Middle frontal gyrus (tissue), 1 donor: ENCODE measurements around the gene CORO1C.
"Not testable (repeated sequence)": the region's sequence is repeated elsewhere in the genome, so short reads cannot be mapped to it uniquely, and the experiment has no call there.

Experiments
- DNase-seq: peaks from one replicate; pipeline ENCODE4 v3.0.0-alpha.2; 2015; ENCODE audit warnings: low spot score; ENCODE audit errors: extremely low spot score

CORO1C gene

GRCh38 chr12:108635201-108635996 lies 95.9 kb downstream of the CORO1C start:
- DNase-seq, result no peak

- DNase-seq, result no peak
These were observed 97.0 kb downstream of the CORO1C start for GRCh38 chr12:108634341-108634751.

DNA sequence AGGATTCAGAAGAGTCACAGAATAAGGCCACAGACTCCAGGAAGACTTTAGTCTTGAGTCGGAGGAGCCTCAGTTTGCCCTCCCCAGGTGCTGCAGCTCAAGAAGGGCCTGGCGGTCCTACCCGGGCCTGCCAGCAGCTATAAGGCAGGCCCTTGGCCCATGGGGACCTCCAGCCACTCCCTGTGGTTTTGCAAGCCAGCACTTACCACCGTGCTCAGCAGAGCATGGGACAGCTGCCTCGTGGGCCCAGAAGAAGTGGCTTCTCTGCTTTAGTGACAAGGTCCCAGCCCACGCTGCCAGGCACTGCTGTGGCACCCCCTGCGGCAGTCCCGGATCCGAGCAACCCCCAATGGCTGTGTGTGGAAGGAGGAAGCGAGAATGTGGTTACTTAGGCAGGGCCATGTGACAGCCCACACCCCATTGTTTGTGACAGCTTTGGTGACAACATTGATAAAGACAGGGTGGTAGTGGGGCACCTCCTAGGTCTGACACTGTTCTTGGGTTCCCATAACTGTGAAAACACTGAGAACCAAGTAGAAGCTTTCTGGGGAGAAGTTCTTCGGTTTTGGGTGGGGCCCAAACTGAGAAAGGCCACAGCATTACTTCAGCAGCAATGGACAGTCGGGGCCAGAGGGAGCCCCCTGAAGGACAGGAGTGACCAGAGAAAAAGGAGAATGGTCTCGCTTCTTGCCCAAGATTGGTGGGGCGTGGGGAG lies 97.6 kb downstream of the CORO1C start, which contains the start of gene SELPLG:
TSS of gene SELPLG (minus strand) at position 361 of the 715 bp plus-strand sequence. CDS start 9,587 bp downstream, outside the sequence.
- DNase-seq, result no peak

DNA sequence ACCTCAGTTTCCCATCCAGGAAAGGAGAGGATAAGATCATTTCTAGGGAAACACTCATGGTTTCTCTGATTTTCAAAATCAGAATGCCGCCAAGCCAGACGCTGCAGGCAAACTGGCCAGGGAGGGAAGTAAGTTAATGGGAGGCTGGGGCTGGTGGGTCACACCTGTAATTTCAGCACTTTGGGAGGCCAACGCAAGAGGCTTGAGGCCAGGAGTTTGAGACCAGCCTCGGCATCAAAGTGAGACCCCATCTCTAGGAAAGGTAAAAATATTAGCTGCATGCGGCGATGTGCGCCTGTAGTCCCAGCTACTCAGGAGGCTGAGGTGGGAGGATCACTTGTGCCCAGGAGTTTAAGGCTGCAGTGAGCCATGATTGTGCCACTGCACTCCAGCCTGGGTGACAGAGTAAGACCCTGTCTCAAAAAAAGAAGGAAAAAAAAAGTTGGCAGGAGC lies 98.2 kb downstream of the CORO1C start:
- DNase-seq, result no peak

DNA sequence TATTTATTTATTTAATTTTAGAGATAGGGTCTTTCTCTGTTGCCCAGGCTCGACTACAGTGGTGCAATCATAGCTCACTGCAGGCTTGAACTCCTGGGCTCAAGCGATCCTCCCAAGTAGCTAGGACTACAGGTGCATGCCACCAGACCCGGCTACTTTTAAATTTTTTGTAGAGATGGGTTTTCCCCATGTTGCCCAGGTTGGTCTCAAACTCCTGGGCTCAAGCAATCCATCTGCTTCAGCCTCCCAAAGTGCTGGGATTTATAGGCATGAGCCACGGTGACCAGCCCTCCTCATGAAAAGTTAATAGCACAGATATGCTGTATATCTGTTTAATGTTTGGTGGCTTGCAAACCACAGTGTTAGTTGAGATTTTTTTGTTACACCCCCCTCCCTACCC lies 100.1 kb downstream of the CORO1C start:
- DNase-seq, result not testable (repeated sequence)

- no peak for DNase-seq
These were observed 100.7 kb downstream of the CORO1C start for GRCh38 chr12:108630481-108631207.

- no peak for DNase-seq
These were observed 101.4 kb downstream of the CORO1C start for GRCh38 chr12:108629824-108630476.

- DNase-seq, result no peak
These were observed 102.2 kb downstream of the CORO1C start for GRCh38 chr12:108629151-108629550.

DNA sequence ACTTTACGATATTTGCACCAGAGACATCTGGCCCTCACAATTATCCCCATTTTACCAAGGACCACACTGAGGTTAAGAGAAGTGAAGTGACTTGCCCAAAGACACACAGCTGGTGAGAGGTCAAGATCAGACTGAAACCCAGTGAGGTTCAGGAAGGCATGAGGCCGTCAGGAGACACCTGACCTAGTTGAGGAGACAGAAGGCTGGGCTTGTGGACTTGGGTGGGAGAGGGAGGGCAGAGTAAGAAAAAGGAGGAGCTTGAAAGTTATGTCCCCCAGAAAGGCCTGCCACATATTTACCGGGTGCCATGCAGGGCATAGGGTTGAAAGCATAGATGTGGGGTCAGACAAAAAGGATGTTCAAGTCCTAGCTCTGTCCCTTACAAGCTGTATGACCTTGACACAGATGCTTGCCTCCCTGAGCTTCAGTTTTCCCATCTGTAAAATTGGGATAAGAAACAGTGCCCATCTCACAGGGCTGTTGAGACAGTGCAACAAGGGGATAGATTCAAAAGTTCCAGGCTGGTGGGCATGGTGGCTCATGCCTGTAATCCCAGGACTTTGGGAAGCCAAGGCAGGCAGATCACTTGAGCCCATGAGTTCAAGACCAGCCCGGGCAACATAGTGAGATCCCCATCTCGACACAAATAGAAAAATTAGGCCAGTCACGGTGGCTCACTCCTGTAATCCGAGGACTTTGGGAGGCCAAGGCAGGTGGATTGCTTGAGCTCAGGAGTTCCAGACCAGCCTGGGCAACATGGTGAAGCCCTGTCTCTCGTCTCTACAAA lies 104.0 kb downstream of the CORO1C start:
- DNase-seq, result no peak

DNA sequence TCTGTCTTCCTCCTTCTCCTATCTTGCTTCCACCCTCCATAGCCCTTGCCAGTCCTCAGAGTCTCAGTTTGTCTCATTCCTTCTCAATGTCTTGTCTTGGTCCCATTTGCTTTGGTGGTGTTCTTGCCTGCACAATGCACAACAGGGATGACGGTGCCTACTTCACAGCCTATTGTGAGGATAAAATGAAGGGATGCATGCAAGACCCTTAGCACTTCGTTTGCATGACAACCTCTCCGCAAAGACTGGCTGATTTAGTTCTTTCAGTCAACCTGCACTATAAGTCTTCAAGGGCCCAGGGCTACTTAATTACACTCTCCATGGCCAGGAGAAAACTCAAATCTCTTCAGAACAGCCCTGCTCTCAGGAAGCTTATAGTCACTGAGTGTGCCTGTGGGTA lies 106.1 kb downstream of the CORO1C start:
- no peak for DNase-seq

DNA sequence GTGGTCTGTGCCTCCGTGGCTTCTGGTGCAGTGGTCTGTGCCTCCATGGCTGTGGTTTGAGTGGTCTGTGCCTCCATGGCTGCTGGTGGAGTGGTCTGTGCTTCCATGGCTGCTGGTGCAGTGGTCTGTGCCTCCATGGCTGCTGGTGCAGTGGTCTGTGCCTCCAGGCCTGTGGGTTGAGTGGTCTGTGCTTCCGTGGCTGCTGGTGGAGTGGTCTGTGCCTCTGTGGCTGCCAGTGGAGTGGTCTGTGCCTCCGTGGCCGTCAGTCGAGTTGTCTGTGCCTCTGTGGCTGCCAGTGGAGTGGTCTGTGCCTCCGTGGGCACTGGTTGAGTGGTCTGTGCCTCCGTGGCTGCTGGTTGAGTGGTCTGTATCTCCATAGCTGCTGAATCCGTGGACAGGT lies 107.7 kb downstream of the CORO1C start:
- no peak for DNase-seq

GRCh38 chr12:108622921-108623514 lies 108.3 kb downstream of the CORO1C start:
- DNase-seq, result no peak

GRCh38 chr12:108622421-108622820 lies 108.9 kb downstream of the CORO1C start:
- no peak for DNase-seq

- no peak for DNase-seq
These were observed 110.2 kb downstream of the CORO1C start for GRCh38 chr12:108621161-108621560.

DNA sequence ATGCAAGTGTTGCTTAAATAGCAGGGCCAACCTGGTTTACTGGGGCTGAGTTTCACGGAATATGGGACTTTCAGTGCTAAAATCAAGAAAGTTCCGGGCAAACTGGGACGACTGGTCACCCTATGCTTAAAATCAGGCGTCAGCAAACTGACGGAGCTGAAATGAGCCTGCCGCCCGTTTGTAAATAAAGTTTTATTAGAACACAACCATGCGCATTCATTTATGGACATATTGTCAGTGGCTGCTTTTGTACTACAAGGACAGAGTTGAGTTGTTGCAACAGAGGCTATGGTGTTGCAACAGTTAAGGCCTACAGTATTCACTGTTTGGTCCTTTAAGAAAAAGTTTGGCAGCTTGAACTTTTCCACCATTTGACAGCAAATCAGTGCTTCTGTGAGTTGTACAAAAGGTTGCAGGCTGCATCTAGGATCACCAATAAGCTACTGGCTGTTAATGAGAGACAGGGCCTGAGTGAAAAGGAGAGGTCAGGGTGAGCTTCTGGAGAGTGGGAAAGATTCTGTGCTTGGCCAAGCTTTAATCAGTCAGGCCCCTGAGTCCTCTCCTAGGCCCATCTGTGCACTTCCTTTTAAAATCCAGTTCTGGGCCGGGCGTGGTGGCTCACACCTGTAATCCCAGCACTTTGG lies 111.0 kb downstream of the CORO1C start:
- DNase-seq, result no peak

DNA sequence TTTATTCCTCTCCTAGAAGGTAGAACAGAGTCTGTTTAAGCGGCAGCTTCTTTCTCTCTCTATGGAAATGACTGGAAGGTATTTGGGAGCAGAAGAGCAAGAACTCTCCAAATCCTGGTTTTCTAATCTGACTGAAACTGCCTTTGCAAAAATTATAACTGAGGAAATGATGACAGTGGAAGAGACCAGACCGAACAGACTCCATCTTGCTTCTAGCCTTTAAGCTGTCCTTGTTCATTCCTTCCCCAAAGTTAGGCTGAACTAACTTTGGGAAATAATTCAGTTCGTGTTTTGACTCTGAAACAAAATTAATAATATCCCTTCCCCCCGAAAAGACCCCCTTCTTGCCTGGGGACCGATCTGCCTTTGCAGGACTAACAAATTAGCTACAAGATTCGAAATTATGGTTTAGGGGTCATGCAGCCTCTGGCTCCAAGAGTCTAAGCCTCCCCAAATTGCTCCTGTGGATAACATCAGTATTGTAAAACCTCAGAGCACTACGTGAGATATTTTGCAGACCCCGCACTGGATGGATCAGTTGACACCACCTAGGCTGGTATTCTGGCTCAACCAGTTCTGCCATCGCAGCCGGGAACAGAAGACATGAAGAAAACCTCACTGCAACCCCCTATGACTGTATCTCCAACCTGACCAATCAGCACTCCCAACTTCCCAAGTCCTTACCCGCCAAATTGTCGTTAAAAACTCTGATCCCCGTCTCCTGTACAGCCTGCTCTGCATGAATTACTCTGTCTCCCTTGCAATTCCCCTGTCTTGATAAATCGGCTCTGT lies 111.8 kb downstream of the CORO1C start:
- DNase-seq, result no peak

DNA sequence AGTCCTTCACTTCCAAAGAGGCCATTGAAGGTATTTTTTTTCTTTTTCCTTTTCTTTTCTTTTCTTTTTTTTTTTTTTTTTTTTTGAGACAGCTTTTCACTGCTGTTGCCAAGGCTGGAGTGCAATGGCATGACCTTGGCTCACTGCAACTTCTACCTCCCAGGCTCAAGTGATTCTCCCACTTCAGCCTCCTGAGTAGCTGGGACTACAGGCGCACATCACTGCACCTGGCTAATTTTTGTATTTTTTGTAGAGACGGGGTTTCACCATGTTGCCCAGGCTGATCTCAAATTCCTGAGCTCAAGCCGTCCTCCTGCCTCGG lies 112.4 kb downstream of the CORO1C start:
- not testable (repeated sequence) for DNase-seq

DNA sequence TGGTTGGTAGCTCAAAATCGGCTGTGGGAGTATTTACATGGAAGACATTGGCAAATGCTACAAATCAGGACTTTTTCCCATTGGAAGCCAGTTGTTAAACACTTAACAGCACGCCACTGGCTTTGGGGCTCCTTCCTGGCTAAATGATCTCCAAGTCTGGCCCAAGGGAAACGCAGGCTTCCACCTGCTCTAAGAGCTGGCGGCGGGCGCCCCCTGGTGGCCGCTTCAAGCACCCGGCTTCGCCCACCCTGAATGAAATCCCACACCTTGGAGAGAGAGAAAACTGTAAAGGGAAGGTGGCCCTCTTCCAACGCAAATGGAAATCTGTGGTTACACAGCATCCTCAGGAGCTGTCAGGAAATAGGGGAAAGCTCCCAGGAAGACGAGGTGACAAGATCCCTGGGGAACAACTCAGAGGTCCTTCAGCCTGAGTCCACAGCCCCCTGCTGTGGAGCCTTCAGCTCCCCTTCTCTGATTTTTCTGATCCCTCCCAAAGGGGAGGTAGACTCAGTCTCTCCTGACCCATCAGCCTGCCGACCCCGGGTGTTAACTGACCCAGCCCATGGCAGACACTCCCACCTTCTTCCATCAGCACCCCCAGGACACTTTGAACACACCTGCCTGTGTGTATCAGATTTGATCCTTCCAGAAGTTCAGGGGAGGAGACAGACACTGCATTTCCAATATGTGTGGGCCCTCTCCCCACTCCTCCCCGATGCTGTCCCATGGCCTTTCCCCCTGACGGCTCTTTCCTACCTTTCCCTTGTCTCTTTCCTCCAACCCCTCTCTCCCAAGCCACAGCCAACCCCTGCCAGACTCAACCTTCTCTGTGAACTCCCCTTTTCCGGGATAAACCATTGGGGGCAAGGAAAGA lies 113.0 kb downstream of the CORO1C start:
- peak; percentile 65 for DNase-seq
